Thymus (tissue), 11 donors: ENCODE data around the gene WDR1. TPM values are rescaled to one million over a fixed set of nuclear protein-coding genes. Genes with fewer than 3 reads are reported as not detected.
A peak's percentile ranks its signal among the peaks of the same experiment; 100 is the strongest.

Experiments used
- DNase-seq, 9 donors: peaks; one replicate each; pipeline ENCODE4 v3.0.0-alpha.2; 2013; ENCODE audit warnings: low spot score in 9 of 9, low read depth in 6 of 9, missing footprints in 1 of 9
- H3K27ac ChIP-seq, 2 donors: one replicate each; pipeline ENCODE4 v1.5.1; 2013; ENCODE audit warnings: control low read depth in 1 of 2, low read depth in 1 of 2, low read length in 1 of 2, mild to moderate bottlenecking in 1 of 2, moderate library complexity in 1 of 2
- H3K27me3 ChIP-seq, 2 donors: one replicate each; pipeline ENCODE4 v1.5.1; 2013; ENCODE audit warnings: low read length in 1 of 2; ENCODE audit not compliant: control insufficient read depth in 2 of 2, insufficient read depth in 1 of 2
- H3K36me3 ChIP-seq, 2 donors: one replicate each; pipeline ENCODE4 v1.5.1; 2013; ENCODE audit warnings: low read length in 1 of 2, mild to moderate bottlenecking in 1 of 2, moderate library complexity in 1 of 2; ENCODE audit not compliant: control insufficient read depth in 2 of 2, insufficient read depth in 2 of 2
- H3K4me1 ChIP-seq, 2 donors: one replicate each; pipeline ENCODE4 v1.5.1; 2013; ENCODE audit warnings: low read length in 2 of 2; ENCODE audit not compliant: control insufficient read depth in 2 of 2, insufficient read depth in 2 of 2
- H3K4me3 ChIP-seq, 2 donors: one replicate each; pipeline ENCODE4 v1.5.1; 2013; ENCODE audit warnings: low read length in 2 of 2, control low read depth in 1 of 2, mild to moderate bottlenecking in 1 of 2
- H3K9me3 ChIP-seq, 2 donors: one replicate each; pipeline ENCODE4 v1.5.1; 2013; ENCODE audit warnings: low read length in 1 of 2, mild to moderate bottlenecking in 1 of 2; ENCODE audit not compliant: control insufficient read depth in 2 of 2, insufficient read depth in 1 of 2
- WGBS: extraction: QIAGEN DNeasy Blood & Tissue Kit; methylation state at CpG from one replicate; pipeline ENCODE4 v1.1.7; 2013; 5-methylcytosine and 5-hydroxymethylcytosine counted together
- polyA plus RNA-seq: library from polyadenylated mRNA; stranded (reverse); fragments of 200-250 nt; gene quantifications from one replicate; pipeline ENCODE4 v1.2.3, GENCODE V29; 2013
- total RNA-seq: library from RNA; stranded (reverse); fragments of 120-200 nt; gene quantifications from one replicate; pipeline ENCODE4 v1.2.4, GENCODE V29; 2013
- donor health status: healthy.

Gene WDR1
- total and polyA plus RNA-seq, 2 donors: 141 to 166 TPM

DNA sequence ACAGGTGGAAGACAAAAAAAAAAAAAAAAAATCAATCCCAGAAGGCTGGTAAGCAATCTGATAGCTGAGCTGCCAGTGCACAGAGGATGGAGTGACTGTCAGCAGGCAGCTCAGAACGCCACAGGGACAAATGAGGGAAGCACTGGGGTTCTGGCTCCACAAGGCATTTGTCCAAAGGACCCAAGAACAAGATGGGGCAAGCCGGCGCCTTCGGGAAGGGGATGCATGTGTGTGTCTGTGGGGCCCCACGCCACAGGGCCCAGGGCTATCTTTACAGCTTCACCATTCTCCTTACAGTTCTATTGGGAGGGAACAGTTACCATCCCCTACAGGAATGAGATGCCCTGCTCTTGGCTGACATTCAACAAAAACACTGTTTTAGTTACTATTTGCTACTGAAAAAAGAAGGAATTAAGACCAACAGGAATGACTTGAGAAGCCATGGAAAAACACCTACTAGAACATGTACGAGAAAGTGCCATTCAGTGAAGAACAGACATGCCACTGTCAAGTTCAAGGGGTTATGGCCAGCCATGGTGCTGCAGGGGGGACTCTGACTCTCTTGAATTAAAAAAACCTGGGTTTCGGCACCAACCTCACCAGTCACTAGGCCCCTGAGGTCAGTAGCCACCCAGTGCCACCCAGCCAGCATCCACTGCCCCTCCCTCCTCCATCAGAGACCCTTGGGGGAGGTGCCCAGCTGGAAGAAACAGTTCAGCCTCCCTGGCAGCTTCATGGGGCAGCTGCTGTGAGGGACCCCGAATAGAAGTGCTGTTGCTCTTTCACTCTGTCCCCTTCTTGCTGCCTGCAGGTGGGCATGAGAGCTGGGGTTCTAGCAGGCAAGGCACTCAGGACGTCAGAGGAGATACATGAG, 18.5 kb downstream of the WDR1 start:
- H3K9me3 ChIP-seq: no peaks in the 10 kb centered on the region
- peak overlapping the region; percentile 25 to 92 for H3K27ac ChIP-seq
- no peak overlapping the region for H3K4me3 ChIP-seq
- peaks cover 97 to 100% of the 10 kb centered on the region in 2 donors for H3K4me1 ChIP-seq
- no peaks in the 10 kb centered on the region for H3K27me3 ChIP-seq
- WGBS: 90% methylated on average over 9 of the region's 9 CpGs
- peaks cover 72 to 97% of the 10 kb centered on the region in 2 donors for H3K36me3 ChIP-seq
- no peak for DNase-seq

DNA sequence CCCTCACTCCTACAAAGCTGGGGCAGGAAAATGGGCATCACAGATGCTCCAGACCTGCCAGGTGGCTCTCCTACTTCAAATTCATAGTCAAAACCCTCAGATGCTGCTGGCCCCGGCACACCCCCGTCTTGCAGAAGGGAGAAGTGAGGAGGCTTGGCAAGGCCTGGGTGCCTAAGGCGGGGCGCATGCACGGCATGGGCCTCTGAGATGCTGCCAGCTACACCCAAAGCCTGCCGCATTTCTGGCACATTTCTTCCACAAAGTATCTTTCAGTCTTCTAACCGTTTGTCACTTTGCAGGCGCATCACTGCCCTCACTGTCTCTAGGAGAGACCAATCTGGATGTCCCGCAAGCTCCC, 19.6 kb downstream of the WDR1 start:
- Histone ChIP-seq H3K27ac (peak overlapping the region; percentile 36 to 89), H3K27me3 (no peaks in the 10 kb centered on the region), H3K4me3 (no peak overlapping the region), H3K9me3 (no peaks in the 10 kb centered on the region), H3K36me3 (peaks cover 72 to 97% of the 10 kb centered on the region in 2 donors), H3K4me1 (peaks cover 93 to 100% of the 10 kb centered on the region in 2 donors)
- 86% methylated on average over 9 of the region's 9 CpGs for WGBS
- no peak for DNase-seq

DNA sequence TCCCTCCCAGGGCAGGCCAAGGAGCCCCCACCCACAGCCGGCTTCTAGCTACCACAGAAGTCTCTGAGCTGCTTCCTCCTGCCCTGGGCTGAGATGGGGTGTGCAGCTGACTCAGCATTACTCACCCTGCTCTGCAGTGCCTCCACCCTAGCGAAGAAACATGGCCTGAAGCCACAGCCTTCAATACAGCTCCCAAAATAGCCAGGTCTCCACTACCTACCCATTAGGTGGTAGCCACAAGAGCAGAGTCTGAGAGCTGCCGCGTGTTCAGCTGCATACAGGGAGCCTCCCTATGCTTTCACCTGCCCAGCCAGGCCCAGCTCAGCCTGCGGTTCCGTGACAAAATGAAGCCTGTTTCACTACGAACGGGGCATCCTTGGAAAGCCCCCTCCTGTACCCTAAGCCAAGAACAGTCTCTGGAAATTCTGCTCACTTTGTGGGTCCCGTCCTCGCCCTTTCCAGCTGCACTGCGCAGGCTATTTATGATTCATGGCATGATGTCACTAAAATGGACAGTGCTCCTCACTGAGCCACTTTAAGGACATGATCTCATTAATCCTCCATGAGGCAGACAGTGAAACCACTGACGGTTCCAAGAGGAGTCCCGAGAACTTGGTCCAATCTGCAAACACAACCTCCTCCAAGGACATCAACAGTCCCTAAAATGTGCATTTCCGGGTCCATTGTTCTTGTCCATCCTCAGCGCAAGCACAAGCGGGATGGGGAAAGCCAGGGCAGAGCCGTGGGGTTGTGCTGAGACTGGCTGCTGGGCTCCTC, 20.2 kb downstream of the WDR1 start:
- 48% methylated on average over 17 of the region's 17 CpGs for WGBS
- peaks cover 77 to 99% of the 10 kb centered on the region in 2 donors for H3K36me3 ChIP-seq
- H3K4me3 ChIP-seq: no peak overlapping the region
- H3K27ac ChIP-seq: peak overlapping the region; percentile 71 to 89
- H3K4me1 ChIP-seq: peaks cover 87 to 99% of the 10 kb centered on the region in 2 donors
- peak in 7 of 9 donors; percentile 68 to 92 (median 82) for DNase-seq
- H3K9me3 ChIP-seq: no peaks in the 10 kb centered on the region
- H3K27me3 ChIP-seq: no peaks in the 10 kb centered on the region

DNA sequence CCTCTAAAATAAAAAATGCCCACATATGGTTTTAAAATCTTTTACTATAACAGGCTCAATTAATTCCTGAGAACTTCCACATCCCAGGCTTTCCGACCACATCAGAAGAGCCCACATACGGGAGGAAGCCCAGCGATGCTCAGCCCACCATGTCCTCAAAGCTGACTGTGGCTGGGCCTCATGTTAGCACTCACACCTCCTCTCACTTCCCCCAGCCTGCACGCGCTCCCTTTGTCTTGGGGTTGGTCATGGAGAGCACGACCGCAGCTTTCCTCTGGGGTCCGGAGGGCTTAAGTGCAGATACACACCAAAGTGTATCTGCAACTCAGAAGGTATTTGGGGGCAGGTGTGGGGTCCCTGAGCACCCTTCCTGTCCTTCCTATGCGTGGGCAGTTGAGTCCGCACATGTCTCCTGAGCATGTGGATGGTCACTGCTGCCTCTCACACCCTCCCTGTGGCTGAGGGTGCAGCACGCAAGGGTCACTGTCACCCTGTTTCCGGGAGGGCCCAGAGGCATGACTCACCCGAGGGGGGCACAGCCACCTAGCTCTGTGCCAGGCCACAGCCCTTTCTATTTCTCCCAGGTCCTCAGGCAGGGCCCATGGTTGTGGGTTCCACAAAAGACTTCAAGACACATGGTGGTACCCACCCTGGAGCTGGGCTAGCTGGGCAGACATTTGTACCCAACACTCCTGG, 21.2 kb downstream of the WDR1 start:
- Histone ChIP-seq H3K27ac (peak overlapping the region; percentile 71 to 89), H3K27me3 (no peaks in the 10 kb centered on the region), H3K36me3 (peaks cover 83 to 99% of the 10 kb centered on the region in 2 donors), H3K9me3 (no peaks in the 10 kb centered on the region), H3K4me3 (no peak overlapping the region), H3K4me1 (peaks cover 81 to 91% of the 10 kb centered on the region in 2 donors)
- WGBS: 53% methylated on average over 13 of the region's 13 CpGs
- no peak for DNase-seq

DNA sequence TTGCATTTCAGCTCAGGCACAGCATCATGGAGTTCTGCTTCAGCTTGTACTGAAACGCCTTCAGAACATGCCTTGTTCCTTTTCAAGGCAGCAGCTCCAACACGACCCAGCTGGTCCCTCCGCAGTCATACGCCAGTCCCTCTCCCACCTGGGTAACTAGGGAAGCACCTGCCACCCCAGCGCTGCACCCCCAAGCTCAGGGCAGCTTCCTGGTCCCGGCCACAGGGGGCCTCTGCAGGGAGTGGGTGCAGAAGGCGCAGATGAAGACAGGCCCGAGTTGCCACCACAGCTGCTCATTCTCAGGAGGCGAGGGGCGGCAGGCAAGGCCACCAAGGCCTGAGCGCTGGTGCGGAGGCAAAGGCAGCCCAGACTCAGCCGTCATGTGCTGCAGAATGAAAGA, 21.8 kb downstream of the WDR1 start:
- peak overlapping the region in 1 of 2 donors; percentile 16 for H3K4me3 ChIP-seq
- no peaks in the 10 kb centered on the region for H3K9me3 ChIP-seq
- no peaks in the 10 kb centered on the region for H3K27me3 ChIP-seq
- WGBS: 6% methylated on average over 13 of the region's 13 CpGs
- peak in 7 of 9 donors; percentile 47 to 92 (median 77) for DNase-seq
- H3K4me1 ChIP-seq: peaks cover 75 to 88% of the 10 kb centered on the region in 2 donors
- peaks cover 89 to 99% of the 10 kb centered on the region in 2 donors for H3K36me3 ChIP-seq
- H3K27ac ChIP-seq: peak overlapping the region; percentile 74 to 89

DNA sequence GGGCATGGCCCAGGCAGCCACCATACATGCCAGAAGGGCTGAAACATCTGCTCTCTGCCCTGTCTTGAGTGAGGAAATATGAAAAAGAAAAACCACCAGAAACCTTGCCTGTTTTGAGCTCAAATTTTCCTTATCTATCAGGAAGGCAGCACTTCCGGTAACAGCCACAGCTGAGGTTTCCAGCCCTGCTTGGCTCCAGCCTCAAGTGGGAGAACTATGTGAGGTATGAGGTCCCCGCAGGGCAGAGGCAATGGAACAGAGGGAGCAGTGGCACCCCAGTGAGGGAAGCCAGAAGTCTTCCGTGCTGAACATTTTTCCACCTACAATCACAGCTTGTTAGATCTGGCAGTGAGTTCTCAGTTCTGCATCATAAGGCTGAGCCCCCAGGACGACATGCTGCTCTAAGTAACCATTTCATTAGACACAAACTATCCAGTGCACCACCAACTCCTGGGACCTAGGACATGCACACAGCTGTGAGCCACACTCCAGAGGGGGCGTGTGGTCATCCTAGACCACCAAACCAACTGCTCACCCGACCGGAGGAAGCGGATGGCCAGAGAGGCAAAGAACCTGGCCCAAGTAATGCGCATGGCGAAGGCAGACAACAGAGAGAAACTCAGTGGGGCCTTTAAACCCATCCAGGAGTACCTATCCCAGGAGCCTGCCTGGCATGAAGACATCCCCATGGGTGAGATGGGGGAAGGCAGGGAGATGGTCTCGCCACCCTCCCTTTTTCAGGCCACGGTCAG, 22.6 kb downstream of the WDR1 start:
- Histone ChIP-seq H3K36me3 (peaks cover 96 to 99% of the 10 kb centered on the region in 2 donors), H3K4me1 (peaks cover 67 to 79% of the 10 kb centered on the region in 2 donors), H3K9me3 (no peaks in the 10 kb centered on the region), H3K27ac (peak overlapping the region; percentile 82 to 89), H3K4me3 (peak overlapping the region in 1 of 2 donors; percentile 10), H3K27me3 (no peaks in the 10 kb centered on the region)
- peak in 4 of 9 donors; percentile 11 to 62 (median 28) for DNase-seq
- WGBS: 43% methylated on average over 12 of the region's 12 CpGs

DNA sequence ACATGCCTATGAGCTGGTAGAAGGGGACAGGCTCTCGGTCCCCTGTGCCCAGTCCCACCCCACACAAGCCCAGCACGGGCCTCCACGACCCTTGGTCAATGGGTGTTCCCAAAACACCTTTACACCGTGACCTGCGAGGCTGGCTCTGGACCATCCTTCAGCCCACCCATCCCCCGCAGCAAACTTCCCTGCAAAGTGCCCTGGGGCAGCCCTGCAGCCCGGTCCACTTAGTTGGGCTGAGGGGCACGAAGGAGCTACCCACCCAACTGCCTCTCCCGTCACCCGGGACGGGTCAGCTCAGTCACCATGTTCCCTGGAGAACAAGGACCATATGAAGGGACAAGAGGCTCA, 23.4 kb downstream of the WDR1 start:
- H3K27ac ChIP-seq: peak overlapping the region; percentile 82 to 89
- DNase-seq: no peak
- no peak overlapping the region for H3K4me3 ChIP-seq
- WGBS: 86% methylated on average over 11 of the region's 11 CpGs
- H3K9me3 ChIP-seq: no peaks in the 10 kb centered on the region
- peaks cover 97 to 100% of the 10 kb centered on the region in 2 donors for H3K36me3 ChIP-seq
- H3K4me1 ChIP-seq: peaks cover 60 to 72% of the 10 kb centered on the region in 2 donors
- no peaks in the 10 kb centered on the region for H3K27me3 ChIP-seq

DNA sequence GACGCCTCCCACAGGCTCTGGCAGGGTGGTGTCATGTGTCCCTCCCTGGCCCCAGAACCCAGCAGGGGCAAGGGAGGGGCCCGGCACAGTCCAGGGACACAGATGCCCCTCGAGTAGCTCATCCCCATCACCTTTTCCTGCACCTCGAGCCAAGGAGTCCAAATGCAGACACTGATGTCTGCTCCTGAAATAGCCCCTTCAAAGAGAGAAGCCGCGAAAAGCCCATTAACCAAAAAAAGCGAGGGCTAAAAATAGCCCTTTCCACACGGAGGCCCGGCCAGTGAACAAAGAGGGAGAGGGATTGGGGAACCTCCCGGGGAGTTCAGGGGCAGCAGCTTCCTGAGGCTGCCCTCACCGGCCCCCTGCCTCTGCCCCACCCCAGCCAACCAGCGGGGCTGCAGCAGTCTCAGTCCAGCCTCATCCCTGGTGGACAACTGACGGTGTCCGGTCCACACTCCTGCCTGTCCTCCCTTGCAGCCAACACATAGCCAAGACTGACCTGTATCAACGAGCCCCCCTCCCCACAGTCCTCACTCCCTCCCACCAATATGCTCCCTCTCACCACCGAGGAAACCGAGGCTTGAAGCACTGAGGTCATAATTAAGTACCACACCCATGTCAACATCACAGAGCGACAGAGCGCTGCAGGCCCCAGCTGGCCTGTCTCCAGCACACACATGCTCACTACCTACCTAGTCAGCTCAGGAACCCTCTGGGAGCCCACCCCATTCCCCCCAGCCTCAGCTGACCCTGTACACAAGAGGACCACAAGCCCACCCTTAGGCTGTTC, 23.9 kb downstream of the WDR1 start:
- H3K36me3 ChIP-seq: peaks cover 97 to 100% of the 10 kb centered on the region in 2 donors
- no peak for DNase-seq
- WGBS: 55% methylated on average over 19 of the region's 19 CpGs

More for the DNA sequence above, 23.9 kb downstream of the WDR1 start:
- H3K27me3 ChIP-seq: no peaks in the 10 kb centered on the region
- no peak overlapping the region for H3K4me3 ChIP-seq
- H3K27ac ChIP-seq: peak overlapping the region; percentile 25 to 89
- H3K4me1 ChIP-seq: peaks cover 54 to 66% of the 10 kb centered on the region in 2 donors
- H3K9me3 ChIP-seq: no peaks in the 10 kb centered on the region
